EH (cell line): ENCODE measurements around the gene SCUBE2.

Source experiments
- DNase-seq: peaks from one replicate; pipeline ENCODE4 v3.0.0-alpha.2; 2015; ENCODE audit warnings: low read depth

SCUBE2 gene

DNA sequence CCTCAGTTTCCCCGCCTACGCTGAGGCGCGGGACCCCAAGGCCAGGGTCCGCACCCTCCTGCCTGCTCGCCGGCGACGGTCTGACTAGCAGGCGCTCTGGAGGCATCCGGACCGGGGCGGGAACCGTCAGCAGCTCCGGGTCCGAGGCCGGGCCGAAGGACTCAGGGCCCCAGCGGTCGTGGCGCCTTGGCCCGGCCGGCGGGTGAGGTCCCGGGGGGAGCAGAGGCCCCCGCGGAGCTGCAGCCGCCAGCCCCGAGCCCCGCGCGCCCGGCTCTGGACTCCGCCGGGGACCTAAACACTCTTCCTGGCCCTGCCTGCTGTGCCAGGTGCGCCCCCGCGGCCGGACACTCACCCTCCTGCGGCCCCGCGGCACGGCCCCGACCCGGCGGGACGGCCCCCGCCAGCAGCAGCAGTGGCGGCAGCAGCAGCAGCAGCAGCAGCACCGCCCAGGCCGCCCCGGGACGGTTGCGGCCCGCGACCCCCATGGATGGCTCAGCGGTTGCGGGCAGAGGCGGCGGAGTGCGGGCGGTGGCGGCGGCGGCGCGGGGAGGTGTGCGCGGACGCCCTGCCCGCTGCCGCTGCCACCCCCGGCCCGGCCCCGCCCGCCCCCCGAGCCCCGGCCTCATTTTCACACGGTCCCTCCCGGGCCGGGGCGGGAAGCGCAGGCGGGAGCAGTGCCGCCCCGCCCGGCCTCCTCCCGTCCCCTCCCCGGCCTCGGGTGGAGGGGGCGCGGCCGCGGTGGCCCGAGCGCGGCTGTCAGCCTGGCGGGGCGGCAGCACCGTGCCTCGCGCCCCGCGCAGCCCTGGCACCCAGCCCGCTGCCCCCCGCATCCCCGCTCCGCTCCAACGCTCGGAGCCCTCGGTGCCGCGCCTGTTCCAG, at the start of gene SCUBE2:
Gene SCUBE2 (minus strand): TSS at position 556 of the 879 bp plus-strand sequence. CDS start 71 bp downstream, at position 485.
- DNase-seq, result peak; percentile 15

GRCh38 chr11:9141186-9141585, 49.8 kb upstream of the SCUBE2 start:
- DNase-seq, result no peak

GRCh38 chr11:9139628-9140357, 48.4 kb upstream of the SCUBE2 start:
- no peak for DNase-seq

- peak; percentile 92 for DNase-seq
Observed at GRCh38 chr11:9138612-9139579, 47.5 kb upstream of the SCUBE2 start.

DNA sequence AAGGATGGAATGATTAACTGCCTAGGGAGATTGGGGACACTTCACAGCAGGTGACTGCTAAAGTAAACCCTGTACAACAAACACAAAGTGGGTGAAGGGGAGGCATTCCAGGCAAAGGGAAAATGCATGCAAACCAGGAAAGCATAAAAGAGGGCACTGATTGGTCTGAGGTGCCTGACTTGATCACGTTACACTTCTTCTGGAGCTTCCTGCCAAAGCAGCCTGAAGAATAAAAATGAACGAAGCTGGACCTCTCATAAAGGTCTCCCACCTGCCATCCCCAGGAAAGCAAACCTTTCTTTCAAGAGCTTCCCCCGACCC, 46.7 kb upstream of the SCUBE2 start:
- DNase-seq, result no peak

- DNase-seq, result peak; percentile 69
Observed at GRCh38 chr11:9137293-9138132, 46.1 kb upstream of the SCUBE2 start.

DNA sequence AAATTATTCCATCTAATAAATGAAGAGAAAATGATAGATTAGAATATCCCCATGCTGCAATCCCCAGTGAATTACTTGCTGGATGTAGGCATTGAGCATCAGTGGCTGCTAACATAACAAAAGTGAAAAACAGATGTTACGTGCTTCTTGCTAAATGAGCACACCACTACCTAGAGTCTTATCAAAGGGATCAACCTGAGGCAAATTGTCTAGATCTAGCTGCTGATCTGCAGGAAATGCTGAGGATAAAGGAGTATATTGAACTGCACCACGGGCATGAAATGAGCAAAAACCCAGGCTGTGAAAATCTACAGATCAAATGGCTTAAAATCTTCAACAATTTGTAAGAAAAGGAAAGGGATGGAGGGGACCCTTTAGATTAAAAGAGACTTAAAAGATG, 45.3 kb upstream of the SCUBE2 start:
- DNase-seq, result no peak

DNA sequence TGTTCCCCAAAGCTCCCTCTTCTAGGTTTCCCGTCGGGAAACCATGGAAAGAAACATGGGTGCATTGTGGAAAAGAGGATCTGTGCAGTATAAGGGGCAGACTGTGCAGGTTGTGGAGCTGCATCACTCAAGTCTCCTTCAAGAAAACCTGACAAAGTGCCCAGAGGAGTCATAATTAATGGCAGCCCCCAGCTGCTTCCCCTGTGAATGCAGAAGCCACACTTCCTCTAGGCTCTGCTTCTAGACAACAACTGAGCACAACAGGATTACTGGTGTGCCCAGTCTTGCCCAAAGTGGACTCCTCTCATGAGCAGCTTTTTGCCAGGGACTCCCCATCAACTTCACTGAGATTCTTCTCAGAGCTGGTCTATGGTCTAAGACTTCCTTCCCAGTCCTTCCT, 42.6 kb upstream of the SCUBE2 start:
- DNase-seq, result no peak

GRCh38 chr11:9132203-9132878, 40.9 kb upstream of the SCUBE2 start:
- no peak for DNase-seq

DNA sequence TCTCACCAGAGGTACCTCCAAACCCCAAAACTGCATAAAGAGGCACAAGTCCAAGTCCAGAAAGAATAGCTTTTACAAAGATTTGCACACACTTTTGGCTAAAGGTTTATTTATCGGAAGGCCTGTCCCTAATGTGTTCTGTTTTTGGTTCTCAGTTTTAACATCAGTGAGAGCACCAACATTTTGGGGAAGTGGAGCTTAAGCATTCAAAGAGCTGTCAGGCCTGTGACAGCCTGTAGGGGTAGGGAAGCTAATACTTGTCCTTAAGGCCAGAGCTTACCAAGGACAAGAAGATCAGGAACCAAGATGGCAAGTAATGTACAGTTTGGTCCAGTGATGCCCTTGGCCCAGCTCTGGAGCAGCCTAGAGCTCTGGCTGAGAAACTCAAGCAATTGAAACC, 38.9 kb upstream of the SCUBE2 start:
- DNase-seq, result no peak

DNA sequence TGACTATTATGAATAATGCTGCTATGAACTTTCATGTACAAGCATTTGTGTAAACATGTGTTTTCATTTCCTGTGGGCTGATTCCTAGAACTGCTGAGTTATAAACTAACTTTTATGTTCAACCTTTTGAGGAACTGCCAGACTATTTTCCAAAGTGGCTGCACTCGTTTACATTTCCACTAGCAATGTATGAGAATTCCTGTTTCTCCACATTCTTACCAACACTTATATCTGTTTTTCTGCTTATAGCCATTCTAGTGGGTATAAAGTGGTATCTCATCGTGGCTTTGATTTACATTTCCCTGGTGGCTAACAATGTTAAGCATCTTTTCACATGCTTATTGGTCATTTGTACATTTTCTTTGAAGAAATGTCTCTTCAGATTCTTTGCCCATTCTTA, 35.2 kb upstream of the SCUBE2 start:
- DNase-seq, result no peak

DNA sequence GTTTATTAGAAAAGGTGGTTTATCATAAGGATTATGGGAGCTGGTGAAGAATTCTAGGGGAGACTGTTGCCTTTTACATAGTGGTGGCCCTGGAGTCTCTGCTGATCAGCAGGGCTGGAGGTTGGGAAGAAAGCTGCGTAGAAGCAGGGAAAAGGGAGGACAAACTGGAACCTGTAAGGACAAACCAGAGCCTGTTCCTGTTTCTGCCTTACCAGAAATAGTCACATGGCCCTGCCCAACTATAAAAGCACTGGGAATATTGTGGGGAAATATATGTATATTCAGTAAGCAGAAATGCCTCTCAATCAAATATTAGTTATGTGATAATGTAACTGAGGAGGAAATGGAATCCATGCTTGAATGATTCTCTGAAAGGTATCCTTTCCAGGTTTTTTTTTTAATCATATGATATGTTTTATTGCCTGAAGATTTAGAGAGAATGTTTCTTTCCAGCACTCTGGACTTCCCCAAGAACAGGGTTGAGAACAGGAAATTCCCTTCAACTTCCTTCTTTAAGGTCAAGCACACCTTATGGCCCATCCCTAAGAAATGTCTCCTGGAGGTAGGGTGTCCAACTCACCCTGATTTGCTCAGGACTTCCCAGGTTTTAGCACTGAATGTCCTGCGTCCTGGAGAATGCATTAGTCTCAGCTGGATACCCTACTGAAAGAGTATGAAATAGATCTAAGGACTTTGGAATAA, 33.9 kb upstream of the SCUBE2 start:
- no peak for DNase-seq

DNA sequence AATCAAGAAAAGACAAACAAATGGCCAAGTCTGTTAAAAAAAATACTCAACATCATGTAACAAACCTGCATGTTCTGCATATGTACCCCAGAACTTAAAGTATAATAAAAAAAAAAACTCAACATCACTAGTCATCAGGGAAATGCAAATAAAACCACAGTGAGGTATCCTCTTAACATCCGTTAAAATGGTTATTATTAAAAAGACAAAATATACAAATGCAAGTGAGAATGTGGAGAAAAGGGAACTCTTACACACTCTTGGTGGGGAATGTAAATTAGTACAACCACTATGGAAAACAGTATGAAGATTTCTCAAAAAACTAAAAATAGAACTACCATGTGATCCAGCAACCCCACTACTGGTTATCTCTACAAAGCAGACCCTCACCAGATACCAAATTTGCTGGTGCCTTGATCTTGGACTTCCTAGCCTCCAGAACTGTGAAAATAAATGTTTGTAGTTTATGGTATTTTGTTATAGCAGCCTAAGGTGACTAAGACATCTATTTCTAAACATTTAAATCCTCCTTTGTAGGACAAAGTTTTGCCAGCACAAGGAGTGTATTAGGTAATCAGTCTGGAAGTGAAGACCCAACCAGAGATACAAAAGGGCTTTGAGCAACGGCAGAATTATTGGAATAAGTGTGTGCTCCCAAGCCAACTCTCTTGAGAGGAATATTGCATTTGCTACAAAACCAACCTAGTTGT, 32.4 kb upstream of the SCUBE2 start:
- no peak for DNase-seq

- no peak for DNase-seq
Observed at GRCh38 chr11:9121469-9121796, 30.0 kb upstream of the SCUBE2 start.

- DNase-seq, result no peak
Observed at GRCh38 chr11:9120664-9121468, 29.5 kb upstream of the SCUBE2 start.

DNA sequence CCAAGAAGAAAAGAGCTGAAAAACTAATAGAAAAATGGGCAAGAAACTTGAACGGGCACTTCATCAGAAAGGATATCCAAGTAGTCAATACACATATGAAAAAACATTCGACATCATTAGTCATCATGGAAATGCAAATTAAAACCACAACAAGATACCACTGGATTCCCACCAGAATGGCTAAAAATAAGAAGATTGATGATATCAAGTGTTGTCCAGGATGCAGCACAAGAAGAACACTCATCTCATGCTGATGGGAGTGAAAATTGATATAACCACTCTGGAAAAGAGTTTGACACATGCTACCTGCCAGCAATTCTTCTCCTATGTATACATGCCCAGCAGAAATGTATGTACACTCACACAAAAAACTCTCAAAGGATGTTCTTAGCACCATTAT, 26.9 kb upstream of the SCUBE2 start:
- DNase-seq, result peak; percentile 24

DNA sequence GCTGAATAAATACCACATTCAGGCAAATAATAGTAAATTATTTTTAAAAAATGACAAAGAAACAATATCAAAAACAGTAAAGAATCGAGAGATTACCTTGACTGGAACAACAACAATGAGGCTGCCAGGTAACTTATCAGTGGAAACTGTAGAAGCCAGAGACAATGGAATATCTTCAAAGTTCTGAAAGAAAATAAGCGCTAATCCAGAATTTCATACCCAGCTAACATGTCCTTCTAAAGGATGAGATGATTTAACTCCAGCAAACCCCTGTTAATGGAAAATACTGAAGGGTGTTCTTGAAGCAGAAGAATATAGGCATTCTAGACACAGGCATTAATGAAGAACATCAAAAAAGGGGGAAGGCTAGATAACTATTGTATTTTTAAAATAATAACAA, 20.7 kb upstream of the SCUBE2 start:
- DNase-seq, result no peak

- peak; percentile 15 for DNase-seq
Observed at GRCh38 chr11:9109858-9110731, 18.7 kb upstream of the SCUBE2 start.
